Measurements from ENCODE around the gene DHX8. TPM values are rescaled to one million over a fixed set of nuclear protein-coding genes. Genes with fewer than 3 reads are reported as not detected.

DHX8 gene
- total and polyA plus RNA-seq, 2 of the 8 experiments (the other 6 are each of a cell fraction or from before 2014, with no cell fraction given), result 30.5 to 59.4 TPM

- POLR2A ChIA-PET (ENCODE audit: partially characterized antibody), result interaction anchor here (1.2 to 3.3 kb wide), 6 partner anchors 8 to 187 kb away, joined by 3 to 11 read pairs (median 3); partner anchors contain the start of gene ETV4
- Histone ChIP-seq H4K20me1 (replicated peaks in 1 of 2; ENCODE audit: control insufficient read depth in 1 of 2, insufficient read depth in 2 of 2, low read length in 2 of 2) (no peaks in the 10 kb centered on the region), H3K23me2 (ENCODE audit: low read depth, low read length) (0 out of 2 replicates have a peak, but pooled peaks cover 2% of the 10 kb centered on the region), H3K56ac (replicated peaks; ENCODE audit: insufficient read length, low read depth, low read length) (no peak overlapping the region), H3K4me1 (replicated peaks in 1 of 4; ENCODE audit: control insufficient read depth in 3 of 4, insufficient read depth in 4 of 4, low read length in 3 of 4) (peaks cover 5 to 21% (median 14%) of the 10 kb centered on the region in 4 experiments), H2BK15ac (ENCODE audit: low read length) (no peak overlapping the region), H3K36me3 (ENCODE audit: control insufficient read depth in 2 of 4, insufficient read depth in 4 of 4, low read length in 3 of 4) (no peaks in the 10 kb centered on the region), H2BK120ac (replicated peaks; ENCODE audit: low read depth, low read length) (peak overlapping the region; percentile 70), H3K27ac (ENCODE audit: low read depth, low read length) (no peak overlapping the region), H3K14ac (ENCODE audit: insufficient read length) (no peak overlapping the region), H3K9me3 (ENCODE audit: insufficient read depth in 2 of 2, low read depth in 1 of 2, low read length in 1 of 2) (no peaks in the 10 kb centered on the region; a peak in 1 of 4 replicates), H2BK5ac (ENCODE audit: low read depth, low read length) (peak overlapping the region; percentile 60; the same call in 1 of the 2 replicates), H3K9ac (replicated peaks in 1 of 4; ENCODE audit: extremely low read depth in 1 of 4, low read depth in 3 of 4, low read length in 3 of 4) (no peak overlapping the region), H3K27me3 (replicated peaks in 1 of 4; ENCODE audit: control insufficient read depth in 3 of 4, extremely low read depth in 1 of 4, insufficient read depth in 3 of 4, low read length in 3 of 4) (no peaks in the 10 kb centered on the region; a peak in 1 of 7 replicates), H2AFZ (ENCODE audit: low read length) (no peak overlapping the region), H2AK5ac (ENCODE audit: low read depth, low read length) (0 out of 2 replicates have a peak overlapping the region, but pooled peaks have one; percentile 24), H3K4me3 (ENCODE audit: extremely low read depth in 1 of 4, insufficient read depth in 2 of 4, low read depth in 3 of 4, low read length in 4 of 4) (no peak overlapping the region), H3K4ac (replicated peaks; ENCODE audit: insufficient read length, low read depth, low read length) (no peak overlapping the region), H2BK12ac (ENCODE audit: low read depth, low read length) (peak overlapping the region; percentile 68; the same call in 1 of the 2 replicates), H4K91ac (replicated peaks; ENCODE audit: insufficient read length, low read length) (peak overlapping the region; percentile 46), H3K79me1 (ENCODE audit: low read depth, low read length) (no peaks in the 10 kb centered on the region), H4K5ac (ENCODE audit: insufficient read length, low read depth, low read length) (no peak overlapping the region), H3K18ac (ENCODE audit: extremely low read depth, low read length) (peak overlapping the region; percentile 38), H2BK20ac (ENCODE audit: low read length) (peak overlapping the region; percentile 72; the same call in 1 of the 2 replicates), H3K23ac (ENCODE audit: insufficient read length) (no peak overlapping the region), H4K8ac (ENCODE audit: extremely low read depth, insufficient read depth, low read length) (no peak overlapping the region), H3K79me2 (ENCODE audit: control insufficient read depth in 1 of 2, insufficient read depth in 2 of 2, low read length in 2 of 2) (no peaks in the 10 kb centered on the region), H3K4me2 (ENCODE audit: insufficient read depth in 1 of 2, low read depth in 2 of 2, low read length in 2 of 2) (peak overlapping the region; percentile 23 to 33; a peak in 3 of 4 replicates)
- FAIRE-seq (no peak), DNase-seq (ENCODE audit: low read depth in 1 of 2, low spot score in 2 of 2) (no peak)
- CTCF ChIA-PET (ENCODE audit: partially characterized antibody), result interaction anchor here (1.0 to 1.3 kb wide), 2 partner anchors 21 to 38 kb away, joined by 3 read pairs; no protein-coding TSS in a partner anchor
- WGBS, 2 experiments (ENCODE audit: extremely low coverage in 1 of 2, insufficient coverage in 1 of 2, insufficient read length in 1 of 2, insufficient replicate concordance in 2 of 2, low coverage in 1 of 2, low lambda C conversion rate in 2 of 2, missing lambda C conversion rate in 1 of 2), result 52% methylated on average over 6 of the region's 6 CpGs; no CpG with 5 or more reads in 1 of the 2 experiments
- TF ChIP-seq CTCF (IDR thresholded peaks at IDR 0.05; ENCODE audit: control extremely low read depth in 1 of 3, insufficient read depth in 1 of 3, low read depth in 1 of 3, low read length in 3 of 3) (no peak), MAFK (IDR thresholded peaks at IDR 0.05; ENCODE audit: low read depth, low read length) (no peak), ZNF274 (IDR thresholded peaks at IDR 0.05; ENCODE audit: borderline replicate concordance, extremely low read depth, low read length) (no peak), HDAC2 (IDR thresholded peaks at IDR 0.05; ENCODE audit: borderline replicate concordance in 1 of 2, low read depth in 2 of 2, low read length in 2 of 2) (no peak), SP2 (IDR thresholded peaks at IDR 0.05; ENCODE audit: low read length) (no peak), RNF2 (IDR thresholded peaks at IDR 0.05; ENCODE audit: borderline replicate concordance, low read depth, low read length, missing control alignments, poor library complexity, severe bottlenecking) (no peak), CTBP2 (IDR thresholded peaks at IDR 0.05; ENCODE audit: borderline replicate concordance, insufficient read depth, insufficient read length, low read length) (no peak), JUN (IDR thresholded peaks at IDR 0.05; ENCODE audit: low read depth, low read length) (no peak), TAF1 (IDR thresholded peaks at IDR 0.05; ENCODE audit: low read depth, low read length) (no peak)
Observed at GRCh38 chr17:43554857-43555256, 71.1 kb downstream of the DHX8 start.

Measured in H1 (cell line).